Muscle of leg (tissue), 11 donors: ENCODE measurements around the gene ERN1. TPM values are rescaled to one million over a fixed set of nuclear protein-coding genes. Genes with fewer than 3 reads are reported as not detected.
A peak's percentile ranks its signal among the peaks of the same experiment; 100 is the strongest.

Source experiments
- DNase-seq: peaks from one replicate; pipeline ENCODE4 v3.0.0; 2013
- H3K27ac ChIP-seq: one replicate; pipeline ENCODE4 v1.5.1; 2013; ENCODE audit warnings: mild to moderate bottlenecking, low read length, control low read depth
- H3K27me3 ChIP-seq: one replicate; pipeline ENCODE4 v1.6.1; 2013; ENCODE audit warnings: low read length; ENCODE audit not compliant: control insufficient read depth, insufficient read depth
- H3K36me3 ChIP-seq: one replicate; pipeline ENCODE4 v1.6.1; 2013; ENCODE audit warnings: low read length; ENCODE audit not compliant: control insufficient read depth, insufficient read depth
- H3K4me1 ChIP-seq: one replicate; pipeline ENCODE4 v1.6.1; 2013; ENCODE audit warnings: low read length; ENCODE audit not compliant: control insufficient read depth, insufficient read depth
- H3K4me3 ChIP-seq: one replicate; pipeline ENCODE4 v1.5.1; 2013; ENCODE audit warnings: low read length, control low read depth
- H3K9me3 ChIP-seq: replicated peaks from 2 replicates; pipeline ENCODE4 v1.6.1; 2013; ENCODE audit warnings: low read depth, low read length; ENCODE audit not compliant: control insufficient read depth
- WGBS: methylation state at CpG from one replicate; pipeline ENCODE4 v1.1.5; 2013; ENCODE audit warnings: missing lambda C conversion rate; ENCODE audit not compliant: insufficient coverage; 5-methylcytosine and 5-hydroxymethylcytosine counted together
- polyA plus RNA-seq, 8 donors: library from polyadenylated mRNA; unstranded; fragments of 120-200 nt; gene quantifications; one replicate each; pipeline versions ENCODE4 v1.2.1 to v1.2.3, GENCODE V29; 2013; ENCODE audit warnings: inconsistent platforms in 1 of 8, low replicate concordance in 1 of 8; ENCODE audit not compliant: insufficient read length in 8 of 8, insufficient read depth in 1 of 8
- total RNA-seq: library from RNA; stranded (reverse); fragments of 120-200 nt; gene quantifications from one replicate; pipeline ENCODE4 v1.2.4, GENCODE V29; 2013

The ERN1 gene
- total and polyA plus RNA-seq, 9 donors = 3.4 to 5.7 (median 4.8) TPM

GRCh38 chr17:64097196-64097936 lies 32.6 kb downstream of the ERN1 start:
- 50% methylated on average over 1 of the region's 8 CpGs for WGBS
- Histone ChIP-seq H3K27me3 (no peaks in the 10 kb centered on the region), H3K36me3 (peaks cover 4% of the 10 kb centered on the region), H3K9me3 (no peaks in the 10 kb centered on the region), H3K4me1 (no peaks in the 10 kb centered on the region), H3K27ac (no peak overlapping the region), H3K4me3 (no peak overlapping the region)
- no peak for DNase-seq

- Histone ChIP-seq H3K36me3 (peaks cover 6% of the 10 kb centered on the region), H3K27ac (no peak overlapping the region), H3K9me3 (no peaks in the 10 kb centered on the region), H3K4me3 (no peak overlapping the region), H3K27me3 (no peaks in the 10 kb centered on the region), H3K4me1 (no peaks in the 10 kb centered on the region)
- no peak for DNase-seq
- no CpG with 5 or more reads among the region's 3 CpGs for WGBS
These were observed 33.9 kb downstream of the ERN1 start for GRCh38 chr17:64096037-64096436.

- Histone ChIP-seq H3K27me3 (no peaks in the 10 kb centered on the region), H3K27ac (no peak overlapping the region), H3K36me3 (peaks cover 6% of the 10 kb centered on the region), H3K9me3 (no peaks in the 10 kb centered on the region), H3K4me1 (no peaks in the 10 kb centered on the region), H3K4me3 (no peak overlapping the region)
- DNase-seq = peak; percentile 24
- WGBS = 56% methylated on average over 6 of the region's 7 CpGs
These were observed 34.6 kb downstream of the ERN1 start for GRCh38 chr17:64095144-64095882.

GRCh38 chr17:64094412-64094811 lies 35.5 kb downstream of the ERN1 start:
- no peaks in the 10 kb centered on the region for H3K9me3 ChIP-seq
- no peak overlapping the region for H3K4me3 ChIP-seq
- no peak overlapping the region for H3K27ac ChIP-seq
- no peaks in the 10 kb centered on the region for H3K4me1 ChIP-seq
- H3K36me3 ChIP-seq = peaks cover 6% of the 10 kb centered on the region
- no peak for DNase-seq
- 92% methylated on average over 4 of the region's 7 CpGs for WGBS
- H3K27me3 ChIP-seq = no peaks in the 10 kb centered on the region

GRCh38 chr17:64092952-64093451 lies 36.9 kb downstream of the ERN1 start:
- Histone ChIP-seq H3K4me1 (no peaks in the 10 kb centered on the region), H3K9me3 (no peaks in the 10 kb centered on the region), H3K4me3 (no peak overlapping the region), H3K27me3 (no peaks in the 10 kb centered on the region), H3K27ac (no peak overlapping the region), H3K36me3 (peaks cover 6% of the 10 kb centered on the region)
- DNase-seq = no peak
- no CpG with 5 or more reads among the region's 4 CpGs for WGBS

- no peaks in the 10 kb centered on the region for H3K27me3 ChIP-seq
- H3K27ac ChIP-seq = no peak overlapping the region
- H3K4me1 ChIP-seq = no peaks in the 10 kb centered on the region
- H3K9me3 ChIP-seq = no peaks in the 10 kb centered on the region
- WGBS = no CpG with 5 or more reads among the region's 2 CpGs
- no peak overlapping the region for H3K4me3 ChIP-seq
- DNase-seq = no peak
- H3K36me3 ChIP-seq = peaks cover 6% of the 10 kb centered on the region
These were observed 37.8 kb downstream of the ERN1 start for GRCh38 chr17:64092113-64092512.

GRCh38 chr17:64091571-64091970 lies 38.4 kb downstream of the ERN1 start:
- Histone ChIP-seq H3K4me3 (no peak overlapping the region), H3K36me3 (peaks cover 2% of the 10 kb centered on the region), H3K4me1 (no peaks in the 10 kb centered on the region), H3K27ac (no peak overlapping the region), H3K9me3 (no peaks in the 10 kb centered on the region), H3K27me3 (no peaks in the 10 kb centered on the region)
- 85% methylated on average over 6 of the region's 6 CpGs for WGBS
- DNase-seq = no peak

- no peak for DNase-seq
- H3K27ac ChIP-seq = no peak overlapping the region
- peaks cover 2% of the 10 kb centered on the region for H3K36me3 ChIP-seq
- WGBS = 89% methylated on average over 3 of the region's 3 CpGs
- no peak overlapping the region for H3K4me3 ChIP-seq
- no peaks in the 10 kb centered on the region for H3K27me3 ChIP-seq
- no peaks in the 10 kb centered on the region for H3K9me3 ChIP-seq
- H3K4me1 ChIP-seq = no peaks in the 10 kb centered on the region
These were observed 38.8 kb downstream of the ERN1 start for GRCh38 chr17:64091116-64091515.

GRCh38 chr17:64090144-64090543 lies 39.8 kb downstream of the ERN1 start:
- WGBS = 39% methylated on average over 3 of the region's 5 CpGs
- Histone ChIP-seq H3K27ac (no peak overlapping the region), H3K4me1 (peaks cover 5% of the 10 kb centered on the region), H3K9me3 (no peaks in the 10 kb centered on the region), H3K27me3 (no peaks in the 10 kb centered on the region), H3K36me3 (peaks cover 2% of the 10 kb centered on the region), H3K4me3 (no peak overlapping the region)
- DNase-seq = no peak

- Histone ChIP-seq H3K27me3 (no peaks in the 10 kb centered on the region), H3K4me1 (peaks cover 5% of the 10 kb centered on the region), H3K9me3 (no peaks in the 10 kb centered on the region), H3K36me3 (peaks cover 2% of the 10 kb centered on the region), H3K4me3 (no peak overlapping the region), H3K27ac (no peak overlapping the region)
- no peak for DNase-seq
- WGBS = 90% methylated on average over 2 of the region's 4 CpGs
These were observed 42.5 kb downstream of the ERN1 start for GRCh38 chr17:64087252-64088005.
